HepG2 (cell line): ENCODE data around the gene PDK2. TPM values are rescaled to one million over a fixed set of nuclear protein-coding genes. Genes with fewer than 3 reads are reported as not detected.

Experiments used
- DPF2 ChIP-seq: sonication (generic); formaldehyde crosslinking; IDR thresholded peaks from 2 replicates; pipeline ENCODE4 v1.4.0; 2020; ENCODE audit warnings: mild to moderate bottlenecking, low read depth, missing genetic modification reagents, borderline replicate concordance
- FOXA3 ChIP-seq: IDR thresholded peaks from 2 replicates; pipeline ENCODE4 v1.6.1; 2016; ENCODE audit warnings: missing genetic modification reagents, missing compliant biosample characterization
- GABPB1 ChIP-seq: IDR thresholded peaks from 2 replicates; pipeline ENCODE4 v1.6.1; 2016; ENCODE audit warnings: mild to moderate bottlenecking, missing genetic modification reagents, moderate library complexity, missing compliant biosample characterization
- MED8 ChIP-seq: sonication (generic); formaldehyde crosslinking; IDR thresholded peaks from 2 replicates; pipeline ENCODE4 v1.8.1; 2023; ENCODE audit warnings: mild to moderate bottlenecking, missing genetic modification reagents; ENCODE audit not compliant: insufficient replicate concordance
- MXI1 ChIP-seq: IDR thresholded peaks from 3 replicates; pipeline ENCODE4 v1.6.1; 2012; ENCODE audit warnings: low read depth, low read length, inconsistent platforms, borderline replicate concordance
- NR3C1 ChIP-seq: sonication (generic); formaldehyde crosslinking; IDR thresholded peaks from 2 replicates; pipeline ENCODE4 v1.4.0; 2020; ENCODE audit warnings: missing genetic modification reagents
- PRMT3 ChIP-seq: sonication (generic); formaldehyde crosslinking; IDR thresholded peaks from 2 replicates; pipeline ENCODE4 v1.8.1; 2022; ENCODE audit warnings: low read depth, mild to moderate bottlenecking, moderate library complexity, missing genetic modification reagents, borderline replicate concordance
- REPIN1 ChIP-seq: sonication (generic); formaldehyde crosslinking; IDR thresholded peaks from 2 replicates; pipeline ENCODE4 v1.8.0; 2022; ENCODE audit warnings: missing genetic modification reagents, low read depth, mild to moderate bottlenecking, borderline replicate concordance
- REXO4 ChIP-seq: sonication (generic); formaldehyde crosslinking; IDR thresholded peaks from 2 replicates; pipeline ENCODE4 v1.8.0; 2022; ENCODE audit warnings: missing genetic modification reagents, mild to moderate bottlenecking, borderline replicate concordance
- SP2 ChIP-seq: sonication (generic); formaldehyde crosslinking; IDR thresholded peaks from 2 replicates; pipeline ENCODE4 v1.5.1; 2020; ENCODE audit warnings: mild to moderate bottlenecking, missing genetic modification reagents
- U2AF2 ChIP-seq: fragments of 200-400 bp; formaldehyde crosslinking; IDR thresholded peaks from 2 replicates; pipeline ENCODE4 v1.6.1; 2017; ENCODE audit warnings: low read depth, mild to moderate bottlenecking, low read length
- WIZ ChIP-seq: sonication (generic); formaldehyde crosslinking; IDR thresholded peaks from 2 replicates; pipeline ENCODE4 v1.5.1; 2020; ENCODE audit warnings: mild to moderate bottlenecking, missing genetic modification reagents
- ZFP62 ChIP-seq: sonication (generic); formaldehyde crosslinking; IDR thresholded peaks from 2 replicates; pipeline ENCODE4 v1.4.0; 2020; ENCODE audit warnings: missing genetic modification reagents
- ZNF17 ChIP-seq: sonication (generic); formaldehyde crosslinking; IDR thresholded peaks from 2 replicates; pipeline ENCODE4 v1.5.0; 2020; ENCODE audit warnings: mild to moderate bottlenecking, missing genetic modification reagents
- ZNF660 ChIP-seq: sonication (generic); formaldehyde crosslinking; IDR thresholded peaks from 2 replicates; pipeline ENCODE4 v1.5.1; 2020; ENCODE audit warnings: mild to moderate bottlenecking, low read depth, missing genetic modification reagents, borderline replicate concordance
- ZZZ3 ChIP-seq: sonication (generic); formaldehyde crosslinking; IDR thresholded peaks from 2 replicates; pipeline ENCODE4 v1.4.0; 2020; ENCODE audit warnings: missing genetic modification reagents, mild to moderate bottlenecking, borderline replicate concordance
- polyA plus RNA-seq, 8 experiments: library from polyadenylated mRNA; depleted of rRNA in 3 of 8; stranded (reverse) in 7 of 8; unstranded in 1 of 8; fragments of >200 nt; fragmentation: Illumina TruSeq in 4 of 8; extraction: Trizol in 4 of 8; gene quantifications; 2 replicates each; pipeline versions ENCODE4 v1.2.1 to v1.2.3, GENCODE V29; 2011 to 2016; ENCODE audit warnings: low read depth in 4 of 8, missing spikeins in 1 of 8, mixed read lengths in 1 of 8; ENCODE audit not compliant: insufficient read depth in 1 of 8
- total RNA-seq, 5 experiments: library from RNA; depleted of rRNA; stranded (reverse); fragments of >200 nt; fragmentation: Illumina TruSeq; extraction: Trizol; gene quantifications; 2 replicates each; pipeline ENCODE4 v1.2.3, GENCODE V29; 2016; ENCODE audit warnings: low read depth in 1 of 5
- TF ChIP-seq, protein P1 (sequence below): IDR thresholded peaks from 2 replicates; pipeline ENCODE4 v1.6.1; 2016; ENCODE audit warnings: low read depth, borderline replicate concordance
- TF ChIP-seq, protein P2 (sequence below): IDR thresholded peaks from 2 replicates; pipeline ENCODE4 v1.6.1; 2016; ENCODE audit warnings: control low read depth
- TF ChIP-seq, protein P3 (sequence below): sonication (generic); formaldehyde crosslinking; conservative IDR thresholded peaks from 2 replicates; pipeline ENCODE4 v1.4.0; 2020; ENCODE audit warnings: mild to moderate bottlenecking, missing genetic modification reagents, moderate library complexity
- TF ChIP-seq, protein P4 (sequence below): sonication (generic); formaldehyde crosslinking; IDR thresholded peaks from 2 replicates; pipeline ENCODE4 v1.9.0; 2022; ENCODE audit warnings: low read depth, missing genetic modification reagents
- TF ChIP-seq, protein P5 (sequence below): sonication (generic); formaldehyde crosslinking; IDR thresholded peaks from 2 replicates; pipeline ENCODE4 v1.4.0; 2020; ENCODE audit warnings: missing genetic modification reagents
- TF ChIP-seq, protein P6 (sequence below): sonication (generic); formaldehyde crosslinking; IDR thresholded peaks from 2 replicates; pipeline ENCODE4 v1.5.0; 2020; ENCODE audit warnings: missing genetic modification reagents

The PDK2 gene
- total and polyA plus RNA-seq, 2 of the 13 experiments (the other 11 are each of a cell fraction or from before 2014, with no cell fraction given) = 18.5 to 59.7 TPM

DNA sequence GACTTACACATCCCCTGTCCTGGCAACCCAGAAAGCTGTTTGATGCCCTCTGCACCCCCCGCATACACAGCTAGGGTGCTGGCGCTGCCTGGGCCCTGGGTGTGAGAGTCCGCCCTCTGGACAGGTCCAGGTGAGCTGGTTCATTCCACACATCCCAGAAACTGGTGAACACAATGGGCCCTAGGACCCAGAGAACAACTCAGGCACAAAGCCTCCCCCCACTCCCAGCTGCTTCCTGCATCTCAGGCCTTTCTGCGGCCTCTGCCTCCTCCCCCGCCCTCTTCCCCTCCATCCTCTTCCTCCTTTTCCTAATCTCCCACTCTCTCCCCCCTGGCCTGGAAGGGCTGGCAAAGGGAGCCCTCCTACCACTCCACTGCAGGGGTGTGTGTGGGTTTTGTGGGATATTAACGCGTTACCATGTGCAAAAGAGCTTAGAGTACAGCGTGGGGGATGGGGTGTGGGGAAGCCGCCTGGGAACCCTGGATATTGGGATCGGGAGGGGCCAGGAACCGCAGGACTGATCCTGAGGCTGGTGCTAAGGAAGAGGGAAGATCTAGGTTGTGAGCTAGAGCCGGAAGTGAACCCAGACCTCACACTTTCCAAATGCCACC, 56.9 kb downstream of the PDK2 start (continued):
- TF ChIP-seq PRMT3 (no peak), ZFP62 (CRISPR knock-in tag) (no peak), DPF2 (CRISPR knock-in tag) (no peak; the same call in 1 of the 2 replicates), REXO4 (no peak), FOXA3 (CRISPR knock-in tag) (peak; percentile 37; the same call in 1 of the 2 replicates), WIZ (CRISPR knock-in tag) (no peak), SP2 (CRISPR knock-in tag) (peak; percentile 36; the same call in 1 of the 2 replicates), ZNF660 (no peak), GABPB1 (CRISPR knock-in tag) (peak; percentile 82), MXI1 (peak; percentile 39; the same call in 1 of the 3 replicates), REPIN1 (CRISPR knock-in tag) (no peak; the same call in 1 of the 2 replicates), ZZZ3 (CRISPR knock-in tag) (peak; percentile 95), NR3C1 (CRISPR knock-in tag) (no peak), MED8 (CRISPR knock-in tag) (no peak), ZNF17 (CRISPR knock-in tag) (no peak), U2AF2 (0 out of 2 replicates have a peak, but pooled peaks have one; percentile 18)
- TF ChIP-seq, protein P1, sequence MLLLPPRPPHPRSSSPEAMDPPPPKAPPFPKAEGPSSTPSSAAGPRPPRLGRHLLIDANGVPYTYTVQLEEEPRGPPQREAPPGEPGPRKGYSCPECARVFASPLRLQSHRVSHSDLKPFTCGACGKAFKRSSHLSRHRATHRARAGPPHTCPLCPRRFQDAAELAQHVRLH = peak; percentile 81
- TF ChIP-seq, protein P2, sequence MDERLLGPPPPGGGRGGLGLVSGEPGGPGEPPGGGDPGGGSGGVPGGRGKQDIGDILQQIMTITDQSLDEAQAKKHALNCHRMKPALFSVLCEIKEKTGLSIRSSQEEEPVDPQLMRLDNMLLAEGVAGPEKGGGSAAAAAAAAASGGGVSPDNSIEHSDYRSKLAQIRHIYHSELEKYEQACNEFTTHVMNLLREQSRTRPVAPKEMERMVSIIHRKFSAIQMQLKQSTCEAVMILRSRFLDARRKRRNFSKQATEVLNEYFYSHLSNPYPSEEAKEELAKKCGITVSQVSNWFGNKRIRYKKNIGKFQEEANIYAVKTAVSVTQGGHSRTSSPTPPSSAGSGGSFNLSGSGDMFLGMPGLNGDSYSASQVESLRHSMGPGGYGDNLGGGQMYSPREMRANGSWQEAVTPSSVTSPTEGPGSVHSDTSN (CRISPR knock-in tag) = no peak
- TF ChIP-seq, protein P3, sequence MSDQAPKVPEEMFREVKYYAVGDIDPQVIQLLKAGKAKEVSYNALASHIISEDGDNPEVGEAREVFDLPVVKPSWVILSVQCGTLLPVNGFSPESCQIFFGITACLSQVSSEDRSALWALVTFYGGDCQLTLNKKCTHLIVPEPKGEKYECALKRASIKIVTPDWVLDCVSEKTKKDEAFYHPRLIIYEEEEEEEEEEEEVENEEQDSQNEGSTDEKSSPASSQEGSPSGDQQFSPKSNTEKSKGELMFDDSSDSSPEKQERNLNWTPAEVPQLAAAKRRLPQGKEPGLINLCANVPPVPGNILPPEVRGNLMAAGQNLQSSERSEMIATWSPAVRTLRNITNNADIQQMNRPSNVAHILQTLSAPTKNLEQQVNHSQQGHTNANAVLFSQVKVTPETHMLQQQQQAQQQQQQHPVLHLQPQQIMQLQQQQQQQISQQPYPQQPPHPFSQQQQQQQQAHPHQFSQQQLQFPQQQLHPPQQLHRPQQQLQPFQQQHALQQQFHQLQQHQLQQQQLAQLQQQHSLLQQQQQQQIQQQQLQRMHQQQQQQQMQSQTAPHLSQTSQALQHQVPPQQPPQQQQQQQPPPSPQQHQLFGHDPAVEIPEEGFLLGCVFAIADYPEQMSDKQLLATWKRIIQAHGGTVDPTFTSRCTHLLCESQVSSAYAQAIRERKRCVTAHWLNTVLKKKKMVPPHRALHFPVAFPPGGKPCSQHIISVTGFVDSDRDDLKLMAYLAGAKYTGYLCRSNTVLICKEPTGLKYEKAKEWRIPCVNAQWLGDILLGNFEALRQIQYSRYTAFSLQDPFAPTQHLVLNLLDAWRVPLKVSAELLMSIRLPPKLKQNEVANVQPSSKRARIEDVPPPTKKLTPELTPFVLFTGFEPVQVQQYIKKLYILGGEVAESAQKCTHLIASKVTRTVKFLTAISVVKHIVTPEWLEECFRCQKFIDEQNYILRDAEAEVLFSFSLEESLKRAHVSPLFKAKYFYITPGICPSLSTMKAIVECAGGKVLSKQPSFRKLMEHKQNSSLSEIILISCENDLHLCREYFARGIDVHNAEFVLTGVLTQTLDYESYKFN (CRISPR knock-in tag) = peak; percentile 65
- TF ChIP-seq, protein P4, sequence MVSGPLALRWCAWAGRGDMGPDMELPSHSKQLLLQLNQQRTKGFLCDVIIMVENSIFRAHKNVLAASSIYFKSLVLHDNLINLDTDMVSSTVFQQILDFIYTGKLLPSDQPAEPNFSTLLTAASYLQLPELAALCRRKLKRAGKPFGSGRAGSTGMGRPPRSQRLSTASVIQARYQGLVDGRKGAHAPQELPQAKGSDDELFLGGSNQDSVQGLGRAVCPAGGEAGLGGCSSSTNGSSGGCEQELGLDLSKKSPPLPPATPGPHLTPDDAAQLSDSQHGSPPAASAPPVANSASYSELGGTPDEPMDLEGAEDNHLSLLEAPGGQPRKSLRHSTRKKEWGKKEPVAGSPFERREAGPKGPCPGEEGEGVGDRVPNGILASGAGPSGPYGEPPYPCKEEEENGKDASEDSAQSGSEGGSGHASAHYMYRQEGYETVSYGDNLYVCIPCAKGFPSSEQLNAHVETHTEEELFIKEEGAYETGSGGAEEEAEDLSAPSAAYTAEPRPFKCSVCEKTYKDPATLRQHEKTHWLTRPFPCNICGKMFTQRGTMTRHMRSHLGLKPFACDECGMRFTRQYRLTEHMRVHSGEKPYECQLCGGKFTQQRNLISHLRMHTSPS = no peak
- TF ChIP-seq, protein P5, sequence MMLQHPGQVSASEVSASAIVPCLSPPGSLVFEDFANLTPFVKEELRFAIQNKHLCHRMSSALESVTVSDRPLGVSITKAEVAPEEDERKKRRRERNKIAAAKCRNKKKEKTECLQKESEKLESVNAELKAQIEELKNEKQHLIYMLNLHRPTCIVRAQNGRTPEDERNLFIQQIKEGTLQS (CRISPR knock-in tag) = no peak
- TF ChIP-seq, protein P6, sequence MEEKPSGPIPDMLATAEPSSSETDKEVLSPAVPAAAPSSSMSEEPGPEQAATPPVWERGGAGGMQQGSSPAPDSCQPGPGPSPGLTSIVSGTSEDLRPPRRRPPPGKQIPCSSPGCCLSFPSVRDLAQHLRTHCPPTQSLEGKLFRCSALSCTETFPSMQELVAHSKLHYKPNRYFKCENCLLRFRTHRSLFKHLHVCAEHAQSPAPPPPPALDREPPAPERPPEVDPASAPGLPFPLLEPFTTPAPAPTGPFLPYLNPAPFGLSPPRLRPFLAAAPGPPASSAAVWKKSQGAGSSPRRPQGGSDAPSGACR (CRISPR knock-in tag) = peak; percentile 69; the same call in 1 of the 2 replicates
